ENCODE measurements around the gene MGP. TPM values are rescaled to one million over a fixed set of nuclear protein-coding genes. Genes with fewer than 3 reads are reported as not detected.

The MGP gene
- total RNA-seq, 1 donor = under 0.01 TPM

DNA sequence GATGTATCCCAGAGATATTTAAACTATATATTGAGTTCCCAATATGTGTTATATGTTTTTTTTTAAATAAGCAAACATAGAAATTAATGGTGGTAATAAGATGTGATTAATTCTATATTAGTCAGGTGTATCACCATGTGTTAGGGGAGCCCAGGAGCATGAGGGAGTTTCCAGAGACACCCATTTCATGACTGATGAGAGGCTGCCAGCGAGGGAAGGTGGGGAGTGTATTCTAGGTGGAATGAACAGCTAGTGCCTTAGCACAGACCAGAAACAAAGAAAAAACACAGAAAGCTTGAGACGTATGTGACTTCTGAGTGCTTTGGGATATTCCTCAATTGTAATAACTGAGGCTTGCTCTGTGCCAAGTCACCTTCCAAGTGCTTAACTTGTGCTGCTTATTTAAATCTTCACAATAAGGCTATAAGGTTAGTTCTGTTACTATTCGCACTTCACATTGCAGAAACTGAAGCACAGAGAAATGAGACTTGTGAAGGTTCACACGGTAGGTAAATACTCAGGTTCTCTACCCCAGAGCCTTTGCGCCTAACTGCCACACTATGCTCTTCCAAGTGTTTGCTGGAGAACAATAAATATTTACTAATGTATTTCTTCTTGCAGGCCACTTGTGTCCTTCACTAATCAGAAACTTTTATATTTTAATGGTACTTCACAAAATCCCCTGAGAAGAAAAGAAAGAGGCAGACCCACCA lies 17.9 kb upstream of the MGP start:
- no peak for DNase-seq (ENCODE audit: low read depth in 2 of 3, low spot score in 2 of 3)

DNA sequence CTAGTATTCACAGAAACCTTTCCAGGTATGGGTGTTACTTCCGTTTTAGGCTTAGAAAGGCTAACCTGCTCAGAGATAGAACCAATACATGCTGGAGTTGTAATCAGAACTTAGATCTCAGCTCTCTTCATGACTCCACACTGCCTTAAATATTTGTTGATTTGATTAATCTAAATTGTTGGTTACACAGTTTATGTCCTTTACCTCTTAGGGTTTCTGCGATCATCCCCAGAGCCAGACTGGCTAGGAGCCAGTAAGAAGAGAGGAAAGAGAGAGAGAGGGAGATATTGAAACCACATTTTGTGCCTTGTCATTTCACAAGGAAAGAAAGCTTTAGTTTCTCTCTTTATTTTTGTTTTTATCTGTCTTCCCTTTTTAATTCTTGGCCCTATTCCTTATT lies 16.8 kb upstream of the MGP start:
- peak in 1 of 3 donors; percentile 47 for DNase-seq (ENCODE audit: low read depth in 2 of 3, low spot score in 2 of 3)

DNA sequence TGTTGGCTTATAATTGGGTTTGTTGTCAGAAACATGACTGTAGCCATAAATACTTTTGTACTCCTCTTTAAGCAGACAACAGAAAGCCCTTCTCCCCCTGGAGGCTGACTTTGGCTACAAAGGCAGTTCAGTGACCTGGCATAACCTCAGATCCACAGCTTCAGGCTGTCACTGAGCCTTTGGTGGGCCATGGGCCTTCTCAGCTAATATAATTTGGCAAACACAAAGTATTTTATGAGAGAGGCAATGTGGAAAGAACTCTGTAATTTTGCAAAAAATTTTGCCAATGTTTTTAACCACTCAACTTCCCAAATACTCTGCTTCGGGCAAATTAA lies 15.5 kb upstream of the MGP start:
- peak in 1 of 3 donors; percentile 20 for DNase-seq (ENCODE audit: low read depth in 2 of 3, low spot score in 2 of 3)

DNA sequence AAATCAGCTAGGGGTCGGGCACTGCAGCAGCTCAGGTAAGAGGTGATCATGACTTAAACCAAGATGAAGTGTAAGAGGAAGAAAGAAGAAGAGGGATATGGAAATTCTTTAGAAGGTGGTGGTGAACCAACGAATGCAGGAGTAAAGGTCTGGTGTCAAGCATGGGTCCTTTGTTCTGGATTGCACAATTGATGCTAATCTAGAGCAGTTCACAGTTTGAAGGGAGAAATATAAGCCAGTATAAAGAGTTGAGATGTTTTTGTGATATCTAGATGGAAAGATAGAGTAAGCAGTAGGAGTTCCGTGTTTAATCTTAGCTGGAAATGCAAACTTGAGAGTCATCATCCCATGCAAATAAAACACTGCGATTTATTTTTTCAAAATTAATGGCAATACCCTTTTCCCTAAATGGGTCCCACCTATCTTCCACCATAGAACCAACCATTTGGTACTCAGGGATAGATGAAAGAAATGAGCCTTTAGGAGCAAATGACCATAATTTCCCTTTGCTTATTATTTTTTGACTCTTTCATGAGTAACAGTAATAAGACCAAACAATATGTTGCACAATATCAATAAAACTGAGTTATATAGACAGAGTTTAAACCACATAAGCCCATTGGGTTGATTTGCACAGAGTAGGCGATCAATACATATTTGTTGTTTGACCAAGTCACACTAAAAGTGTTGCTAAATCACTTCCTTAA lies 15.0 kb upstream of the MGP start:
- DNase-seq (ENCODE audit: low read depth in 2 of 3, low spot score in 2 of 3) = no peak

DNA sequence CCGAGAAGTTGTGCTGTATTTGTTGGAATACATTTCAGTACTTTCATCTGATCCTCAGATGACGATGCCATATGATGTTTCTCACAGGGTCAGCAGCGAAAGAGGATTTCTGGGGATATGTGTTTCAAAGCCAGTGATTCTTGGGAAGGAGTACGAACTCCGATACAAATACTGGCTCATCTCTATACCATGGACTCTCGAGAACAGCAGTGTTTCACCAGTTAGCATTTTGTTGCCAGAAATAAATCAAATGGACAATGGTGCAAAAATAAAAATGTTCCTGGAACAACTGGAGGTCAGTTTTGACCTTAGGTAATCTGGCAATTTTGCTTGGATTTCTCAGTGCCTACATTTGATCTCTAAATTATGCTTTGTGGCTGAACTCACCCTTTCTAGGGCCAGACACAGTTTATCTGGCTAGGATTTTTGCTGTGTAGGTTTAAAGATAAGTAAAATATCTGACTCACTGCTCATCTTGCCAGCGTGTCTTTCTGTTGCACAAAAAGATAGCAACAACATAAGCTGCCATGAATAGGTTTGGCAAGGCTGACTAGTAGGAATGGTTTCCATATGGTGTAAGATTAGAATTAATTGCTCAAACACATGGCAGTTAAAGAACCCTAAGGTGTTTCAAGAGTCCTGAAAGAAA lies 11.0 kb upstream of the MGP start:
- no peak for DNase-seq (ENCODE audit: low read depth in 2 of 3, low spot score in 2 of 3)

DNA sequence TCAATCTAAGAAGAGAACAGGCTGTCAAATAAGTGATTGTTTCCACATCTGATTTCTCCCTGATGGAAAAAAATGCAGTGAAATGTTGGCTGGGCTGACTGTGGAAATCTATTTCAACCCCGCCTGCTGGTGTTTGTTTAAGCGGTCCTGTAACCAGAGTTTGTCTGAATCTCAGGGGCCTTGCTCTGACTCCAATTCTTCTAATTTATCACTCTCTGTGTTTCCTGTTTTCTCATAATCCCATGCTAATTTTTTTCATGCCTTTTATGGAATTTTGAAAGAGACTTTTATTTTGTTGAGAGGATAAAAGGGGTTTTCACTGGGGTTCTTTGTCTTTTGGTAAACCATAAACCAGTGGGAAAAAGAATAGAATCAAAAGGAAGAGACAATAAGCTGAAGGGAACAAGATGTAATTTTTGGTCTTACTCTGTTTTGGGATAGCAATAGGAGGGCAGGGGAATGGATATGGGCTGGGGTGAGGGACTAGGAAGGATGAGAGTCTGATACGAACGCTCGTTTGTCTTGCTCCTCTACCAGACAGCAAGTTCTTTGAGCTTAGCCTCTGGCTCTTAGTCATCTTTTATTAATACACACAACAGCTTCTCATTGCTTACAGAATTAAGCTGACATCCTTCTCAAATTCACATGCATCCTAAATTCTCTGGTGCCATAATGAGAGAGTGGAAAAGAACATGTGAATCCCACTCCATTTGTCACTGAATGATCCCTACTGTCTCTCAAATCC lies 8.0 kb upstream of the MGP start:
- no peak for DNase-seq (ENCODE audit: low read depth in 2 of 3, low spot score in 2 of 3)

DNA sequence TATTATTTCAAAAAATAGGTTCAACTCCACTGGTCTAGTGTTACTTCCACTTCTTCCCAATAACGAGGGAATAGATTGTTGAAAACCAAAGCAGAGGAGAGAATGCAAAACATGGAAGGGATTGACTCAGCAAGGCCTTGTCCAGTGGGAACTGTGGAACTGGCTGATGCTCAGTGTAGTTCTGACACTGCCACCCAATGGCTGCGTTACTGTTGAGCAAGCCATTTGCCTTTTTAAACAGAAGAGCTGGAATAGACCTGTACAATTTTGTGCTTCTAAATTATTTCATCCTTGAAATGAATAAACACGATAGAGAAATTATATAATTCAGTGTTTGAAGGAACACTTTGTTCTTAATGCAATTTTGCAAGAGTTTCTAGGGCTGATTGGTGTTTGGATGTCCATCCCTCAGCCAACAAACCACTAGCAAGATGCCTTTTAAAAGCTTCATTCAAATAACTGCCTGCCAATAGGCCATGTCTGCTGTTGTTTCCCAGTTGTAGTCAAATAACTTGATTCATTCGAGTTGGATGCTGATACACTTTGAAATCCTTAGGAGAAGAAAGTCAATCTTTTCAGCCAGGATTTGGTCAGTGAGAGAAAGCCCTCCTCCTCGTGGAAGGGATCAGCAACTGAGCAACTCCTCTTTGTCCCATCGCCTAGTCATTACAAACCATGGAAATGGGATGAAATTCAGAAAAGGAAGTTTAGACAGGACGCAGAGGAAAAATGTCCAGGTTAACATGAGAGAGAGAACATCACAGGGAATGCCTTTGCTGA lies 7.3 kb upstream of the MGP start:
- DNase-seq (ENCODE audit: low read depth in 2 of 3, low spot score in 2 of 3) = no peak

DNA sequence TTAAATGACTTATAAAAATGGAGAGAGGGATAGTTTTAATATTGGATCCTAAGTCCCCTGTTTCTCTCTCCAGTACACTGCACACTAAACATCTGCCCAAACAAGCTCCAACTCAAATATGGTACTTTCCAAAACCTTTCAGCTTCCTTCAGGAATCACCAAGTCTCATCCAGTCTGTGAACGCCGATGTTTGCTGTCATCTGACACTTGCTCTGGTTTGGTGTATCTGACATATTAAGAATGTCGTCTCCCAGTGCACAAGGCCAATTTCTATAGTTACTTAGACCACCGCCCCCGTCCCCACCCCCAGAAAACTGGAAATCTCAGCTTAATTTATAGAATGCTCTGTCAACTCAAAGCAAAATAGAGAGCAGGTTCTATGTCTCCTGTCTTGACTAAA lies 5.0 kb upstream of the MGP start:
- no peak for DNase-seq (ENCODE audit: low read depth in 2 of 3, low spot score in 2 of 3)

DNA sequence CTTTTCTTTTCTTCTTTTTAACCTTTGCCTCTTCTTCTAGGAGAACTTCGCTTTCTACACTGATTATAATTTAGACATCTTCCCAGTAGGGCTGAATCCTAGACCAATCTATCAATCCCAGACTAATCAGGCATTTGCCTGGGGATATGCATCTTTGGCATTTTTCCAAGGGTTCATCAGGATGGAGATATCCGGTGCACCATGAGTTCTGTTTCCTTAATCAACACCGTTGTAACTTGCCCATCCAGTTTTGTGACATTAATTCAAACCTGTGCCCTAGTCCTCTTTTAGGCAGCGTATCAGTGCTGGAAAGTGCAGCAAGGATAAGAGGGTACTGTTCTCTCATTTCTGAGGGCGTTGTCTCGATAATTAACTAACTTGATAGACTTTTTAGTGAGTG lies 617 bp upstream of the MGP start:
- no peak for DNase-seq (ENCODE audit: low read depth in 2 of 3, low spot score in 2 of 3)

DNA sequence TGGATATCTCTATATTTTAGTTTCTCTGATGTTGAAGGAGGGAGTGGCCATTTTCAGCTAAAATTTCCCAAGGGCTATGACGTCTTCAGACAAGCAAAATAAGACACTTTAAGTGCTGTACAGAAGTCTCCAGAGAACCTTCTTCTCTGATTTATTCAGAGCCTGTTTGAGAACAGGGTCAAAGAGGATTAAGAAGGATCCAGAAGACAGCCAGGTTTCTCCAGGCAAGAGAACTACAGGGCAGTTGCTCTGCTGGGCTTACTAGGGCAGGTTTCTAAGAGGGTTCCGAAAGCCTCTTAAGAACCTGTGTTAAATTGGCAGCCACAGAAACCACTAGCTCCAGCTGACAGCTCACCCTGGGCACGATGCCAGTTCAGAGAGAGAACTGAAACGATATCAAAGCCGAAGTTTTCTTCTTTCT lies 1.2 kb downstream of the MGP start:
- DNase-seq (ENCODE audit: low read depth in 2 of 3, low spot score in 2 of 3) = peak; percentile 61 to 96 (median 90)

DNA sequence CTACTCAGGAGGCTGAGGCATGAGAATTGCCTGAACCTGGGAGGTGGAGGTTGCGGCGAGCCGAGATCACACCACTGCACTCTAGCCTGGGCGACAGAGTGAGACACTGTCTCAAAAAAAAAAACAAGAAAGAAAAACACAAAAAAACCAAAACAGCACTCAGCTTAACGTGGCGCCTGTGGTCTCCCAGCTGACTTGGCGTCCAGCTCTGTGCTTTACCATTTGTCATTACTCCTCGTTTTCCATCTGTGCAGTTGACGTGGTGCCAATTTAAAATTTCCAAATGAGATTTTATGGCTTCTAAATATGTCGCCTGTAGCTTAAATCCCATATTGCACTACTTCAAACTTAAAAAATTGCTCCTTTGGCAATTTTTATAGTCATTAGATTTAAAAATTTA lies 2.0 kb downstream of the MGP start:
- no peak for DNase-seq (ENCODE audit: low read depth in 2 of 3, low spot score in 2 of 3)

DNA sequence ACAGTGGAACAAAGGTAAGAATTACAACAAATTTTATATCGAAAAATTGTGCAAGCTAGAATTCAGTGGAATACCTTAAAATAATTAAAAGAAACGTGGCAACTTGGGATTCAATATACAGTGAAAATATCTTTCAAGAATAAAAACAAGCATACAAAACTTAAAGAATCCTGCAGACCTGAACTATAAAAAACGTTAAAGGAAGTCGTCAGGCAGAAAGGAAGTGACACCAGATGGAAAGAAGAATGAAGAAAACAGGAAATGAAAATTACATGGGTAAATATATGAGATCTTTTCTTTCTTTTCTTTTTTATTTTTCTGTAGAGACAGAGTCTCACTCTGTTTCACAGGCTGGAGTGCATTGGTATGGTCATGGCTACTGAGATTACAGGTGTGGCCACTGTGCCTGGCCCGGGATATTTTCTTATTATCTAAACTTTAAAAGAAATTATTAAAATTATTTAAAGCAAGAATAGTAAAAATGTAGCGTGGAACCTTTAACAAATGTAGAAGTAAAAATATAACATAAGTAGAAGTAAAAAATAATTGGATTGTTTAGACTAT lies 4.7 kb downstream of the MGP start:
- DNase-seq (ENCODE audit: low read depth in 2 of 3, low spot score in 2 of 3) = no peak

DNA sequence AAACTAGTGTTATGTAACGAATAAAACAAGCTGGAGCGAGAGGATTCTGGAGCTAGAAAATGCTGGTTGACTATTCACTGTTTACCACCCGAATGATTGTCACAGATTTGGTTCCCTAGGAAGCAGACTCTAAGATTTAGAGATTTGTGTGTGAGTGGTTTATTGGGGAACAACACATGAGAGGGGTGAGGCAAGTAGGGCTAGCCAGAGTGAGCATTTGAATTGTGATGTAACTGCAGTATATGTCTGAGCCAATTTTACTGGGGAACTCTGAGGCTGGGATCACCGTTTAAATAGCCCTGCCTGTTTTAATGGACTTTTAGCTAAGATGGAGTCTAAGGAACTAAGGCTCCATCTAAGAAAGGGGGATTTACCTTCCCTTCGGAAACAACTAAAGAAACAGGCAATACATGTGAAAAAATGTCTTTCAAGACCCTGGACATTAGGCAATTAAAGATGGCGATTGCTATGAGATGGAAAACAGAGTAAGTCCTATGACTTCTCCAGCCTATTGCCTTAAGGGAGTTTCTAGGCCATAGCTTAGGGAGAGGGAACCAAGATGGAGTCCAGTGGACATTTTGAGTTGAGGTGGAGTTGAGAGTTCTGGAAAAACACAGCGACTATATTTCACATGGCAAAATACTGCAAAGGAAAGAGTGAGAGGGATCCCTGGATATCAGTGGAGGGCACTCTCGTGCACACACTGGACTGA lies 6.3 kb downstream of the MGP start:
- DNase-seq (ENCODE audit: low read depth in 2 of 3, low spot score in 2 of 3) = no peak

DNA sequence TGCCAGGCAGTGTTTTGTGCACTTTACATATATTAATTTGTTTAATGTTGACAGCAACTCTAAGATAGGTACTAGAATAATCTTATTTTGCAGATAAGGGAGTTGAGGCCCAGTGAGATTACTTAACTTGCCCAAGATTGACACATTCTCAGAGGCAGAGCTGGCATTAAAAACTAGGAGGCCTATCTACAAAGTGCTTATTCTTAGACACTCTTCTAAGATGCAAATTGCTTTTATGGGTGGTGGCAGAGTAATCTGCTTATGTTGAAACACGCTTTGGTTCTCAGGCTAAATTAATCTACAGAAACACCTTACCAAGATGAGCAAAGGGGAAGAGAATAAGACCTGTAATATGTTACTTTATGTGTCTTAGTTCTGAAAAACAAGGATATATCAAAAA lies 7.2 kb downstream of the MGP start:
- no peak for DNase-seq (ENCODE audit: low read depth in 2 of 3, low spot score in 2 of 3)

DNA sequence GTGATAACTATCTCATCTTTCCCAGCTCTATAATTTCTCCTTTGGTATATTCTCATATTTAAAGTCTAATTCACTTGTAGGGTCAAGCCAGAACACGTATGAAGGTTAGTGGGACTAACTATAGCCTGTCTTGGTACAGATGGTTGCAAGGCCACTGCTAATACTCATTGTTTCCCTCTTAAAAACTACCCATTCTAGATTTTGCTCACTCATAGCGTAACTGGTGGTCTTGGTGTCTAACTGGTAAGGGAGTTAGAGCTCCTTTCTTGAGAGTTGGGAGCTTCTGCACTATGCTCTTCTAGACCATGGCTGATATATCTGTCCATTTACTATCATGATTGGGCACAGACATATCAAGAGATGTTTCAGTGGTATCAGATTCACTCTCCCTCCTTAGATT lies 8.8 kb downstream of the MGP start:
- no peak for DNase-seq (ENCODE audit: low read depth in 2 of 3, low spot score in 2 of 3)

DNA sequence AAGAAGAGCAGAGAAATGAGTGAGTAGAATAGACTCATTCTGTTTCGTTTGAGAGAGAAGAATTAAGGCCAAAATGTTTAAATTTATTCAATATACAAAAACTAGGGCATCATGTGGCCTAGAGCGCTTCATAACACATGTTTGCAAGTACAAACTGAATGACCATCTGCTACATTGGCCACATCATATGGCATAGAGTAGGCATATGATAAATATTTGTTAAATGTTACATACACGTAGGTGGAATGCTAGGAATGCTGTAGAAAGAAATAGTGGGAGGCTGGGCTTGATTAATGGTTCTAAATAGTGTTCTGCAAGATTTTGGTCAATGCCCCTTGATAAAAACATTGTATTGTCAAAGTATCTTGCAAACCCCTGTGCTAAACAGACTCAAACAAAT lies 10.8 kb downstream of the MGP start:
- DNase-seq (ENCODE audit: low read depth in 2 of 3, low spot score in 2 of 3) = no peak

DNA sequence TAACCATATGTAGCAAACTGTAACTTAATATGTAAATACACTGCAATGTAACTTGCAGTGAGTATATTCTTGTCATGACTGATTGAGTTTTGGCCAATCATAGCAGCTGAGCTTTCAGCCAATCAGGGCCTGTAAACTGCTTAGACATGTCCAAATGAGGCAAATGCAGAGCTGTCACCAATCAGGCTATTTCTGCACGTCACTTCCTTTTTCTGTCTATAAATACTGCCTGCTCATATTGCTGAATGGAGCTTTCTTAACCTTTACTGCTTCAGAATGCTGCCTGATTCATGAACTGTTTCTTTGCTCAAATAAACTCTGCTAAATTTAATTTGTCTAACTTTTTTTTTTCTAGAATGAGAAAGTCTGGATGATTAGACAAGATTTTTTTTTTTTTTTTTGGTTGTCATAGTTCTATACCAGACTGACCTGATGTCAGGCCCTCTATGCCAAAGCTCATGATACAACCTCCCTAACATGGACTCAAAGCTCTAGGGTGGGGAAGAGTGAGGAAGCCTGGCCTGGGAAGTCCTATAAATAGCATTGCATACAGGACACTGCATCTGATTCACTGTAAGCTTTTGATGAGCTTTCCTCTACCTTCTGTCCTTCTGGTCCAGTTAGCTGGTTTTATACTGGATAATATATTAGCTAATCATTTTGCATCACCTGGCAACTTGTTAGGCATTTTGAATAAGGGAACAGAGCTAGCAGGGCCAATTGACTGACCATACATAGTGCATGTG lies 12.0 kb downstream of the MGP start:
- DNase-seq (ENCODE audit: low read depth in 2 of 3, low spot score in 2 of 3) = peak in 1 of 3 donors; percentile 40

DNA sequence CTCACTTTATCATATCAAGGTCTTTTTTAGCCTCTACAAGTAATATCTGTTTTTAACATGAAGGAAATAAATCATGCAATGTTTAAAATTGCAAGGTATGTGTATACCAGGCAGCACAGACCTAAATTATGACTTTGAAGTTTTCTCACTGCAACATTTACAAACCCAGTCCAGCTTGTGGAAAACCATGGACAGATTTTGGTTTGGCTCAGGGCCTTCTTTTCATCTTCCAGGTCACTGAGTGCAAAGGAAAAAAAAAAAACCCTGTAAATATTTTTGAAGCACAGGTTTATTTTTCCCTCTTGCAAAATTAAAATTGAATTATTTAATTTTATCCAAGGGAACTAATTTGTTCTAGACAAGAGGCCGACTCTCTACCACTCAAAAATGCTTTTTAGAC lies 13.8 kb downstream of the MGP start:
- DNase-seq (ENCODE audit: low read depth in 2 of 3, low spot score in 2 of 3) = no peak

DNA sequence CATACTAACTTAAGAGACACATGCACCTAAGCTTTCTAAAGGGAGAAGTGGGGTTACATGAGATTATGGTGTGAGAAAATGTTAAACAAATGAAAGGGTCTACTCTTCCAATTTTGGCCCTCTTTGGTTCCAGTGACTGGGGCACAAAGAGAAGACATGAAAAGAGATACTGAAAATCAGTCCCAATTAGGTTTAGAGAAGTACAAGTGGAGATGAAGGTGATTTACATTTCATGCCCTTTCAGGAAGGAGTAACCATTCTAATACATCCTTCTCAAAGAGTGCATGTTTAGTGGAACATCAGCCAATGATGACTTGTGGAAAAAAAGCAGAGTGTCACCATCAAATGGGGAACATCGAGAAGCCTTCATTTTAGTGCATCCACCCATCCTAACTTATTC lies 14.4 kb downstream of the MGP start:
- DNase-seq (ENCODE audit: low read depth in 2 of 3, low spot score in 2 of 3) = no peak

Measured in hematopoietic multipotent progenitor cell (in vitro differentiated cells).